GM18498 (cell line): ENCODE data around the gene FAM118A.
"Not testable (repeated sequence)": the region's sequence is repeated elsewhere in the genome, so short reads cannot be mapped to it uniquely, and the experiment has no call there.

Experiments used
- ATAC-seq: cut with Tn5 transposase; IDR thresholded peaks from one replicate; pipeline ENCODE4 v1.9.1; 2021; ENCODE audit warnings: mild to moderate bottlenecking, moderate library complexity; ENCODE audit not compliant: unreplicated experiment

FAM118A gene

GRCh38 chr22:45280587-45280980, 29.1 kb upstream of the FAM118A start:
- ATAC-seq = no peak

GRCh38 chr22:45281010-45281409, 28.7 kb upstream of the FAM118A start:
- ATAC-seq = no peak

GRCh38 chr22:45284705-45285262, 24.9 kb upstream of the FAM118A start, which contains the start of gene UPK3A:
UPK3A (plus strand) TSS chr22:45284949; CDS start chr22:45285014, 65 bp downstream.
- ATAC-seq = no peak

- no peak for ATAC-seq
Measured at GRCh38 chr22:45285263-45286058, 24.3 kb upstream of the FAM118A start.

GRCh38 chr22:45286854-45287551, 22.7 kb upstream of the FAM118A start:
- ATAC-seq = no peak

- ATAC-seq = no peak
Measured at GRCh38 chr22:45290410-45290936, 19.3 kb upstream of the FAM118A start.

- ATAC-seq = no peak
Measured at GRCh38 chr22:45291061-45291930, 18.4 kb upstream of the FAM118A start.

- no peak for ATAC-seq
Measured at GRCh38 chr22:45291931-45292290, 17.8 kb upstream of the FAM118A start.

GRCh38 chr22:45292731-45293442, 16.8 kb upstream of the FAM118A start:
- no peak for ATAC-seq

GRCh38 chr22:45294030-45294429, 15.7 kb upstream of the FAM118A start:
- no peak for ATAC-seq

- ATAC-seq = not testable (repeated sequence)
Measured at GRCh38 chr22:45295004-45295403, 14.7 kb upstream of the FAM118A start.

GRCh38 chr22:45295492-45295891, 14.2 kb upstream of the FAM118A start:
- ATAC-seq = no peak

- ATAC-seq = no peak
Measured at GRCh38 chr22:45296628-45297297, 13.0 kb upstream of the FAM118A start.

- ATAC-seq = no peak
Measured at GRCh38 chr22:45298934-45299505, 10.7 kb upstream of the FAM118A start.

- ATAC-seq = no peak
Measured at GRCh38 chr22:45302751-45303150, 7.0 kb upstream of the FAM118A start.

GRCh38 chr22:45303181-45303580, 6.6 kb upstream of the FAM118A start:
- no peak for ATAC-seq

GRCh38 chr22:45304971-45305370, 4.8 kb upstream of the FAM118A start:
- no peak for ATAC-seq

- ATAC-seq = no peak
Measured at GRCh38 chr22:45305456-45306075, 4.2 kb upstream of the FAM118A start.

GRCh38 chr22:45306139-45306538, 3.6 kb upstream of the FAM118A start:
- no peak for ATAC-seq
